GM12878 (cell line): ENCODE measurements around the gene TRPM3. TPM values are rescaled to one million over a fixed set of nuclear protein-coding genes. Genes with fewer than 3 reads are reported as not detected.

ENCODE experiments used
- ATAC-seq: fragments of 200-7000 bp; cut with Tn5 transposase; 3 replicates; pipeline ENCODE4 v1.9.1; 2020; ENCODE audit warnings: mild to moderate bottlenecking, moderate library complexity
- BruUV-seq: library from RNA; stranded (reverse); fragments of 400-500 nt; replicated peaks from 2 replicates; lab custom pipeline; 2021; lab: Mats Ljungman, UMichigan
- CTCF ChIA-PET: fragments of 300-600 bp; sonication (Branson Sonifier 250); formaldehyde crosslinking; extraction: SDS; loops from one replicate; lab custom pipeline; 2021; ENCODE audit warnings: inconsistent platforms; lab: Yijun Ruan, JAX
- POLR2A ChIA-PET: fragments of 350-600 bp; formaldehyde crosslinking; extraction: SDS; loops from one replicate; lab custom pipeline; 2021; ENCODE audit warnings: inconsistent platforms; lab: Charles Lee
- RAD21 ChIA-PET: fragments of 300-600 bp; sonication (Branson Sonifier 250); formaldehyde crosslinking; loops from one replicate; lab custom pipeline; 2023; ENCODE audit warnings: antibody characterized with exemption; ENCODE audit not compliant: unreplicated experiment; lab: Charles Lee
- SMC1A ChIA-PET: fragments of 300-600 bp; sonication (Branson Sonifier 250); formaldehyde crosslinking; loops from one replicate; lab custom pipeline; 2023; ENCODE audit not compliant: unreplicated experiment, uncharacterized antibody; lab: Charles Lee
- DNase-seq: peaks from one replicate; pipeline ENCODE4 v3.0.0-alpha.2; 2011; ENCODE audit warnings: low read depth, low spot score
- FAIRE-seq: peaks from 3 replicates; lab custom pipeline; 2011; peaks lifted over from hg19 to GRCh38; lab: Jason Lieb, UNC
- H2AFZ ChIP-seq: 2 replicates; pipeline ENCODE4 v1.6.0; 2011; ENCODE audit warnings: low read depth, low read length, control low read depth; ENCODE audit not compliant: control insufficient read depth
- H3K27ac ChIP-seq: 2 replicates; pipeline ENCODE4 v1.5.1; 2011; ENCODE audit warnings: control low read depth; ENCODE audit not compliant: control insufficient read depth, insufficient read depth
- H3K27me3 ChIP-seq, 2 experiments: replicated peaks in 1 of 2; 2 replicates each; pipeline versions ENCODE4 v1.6.0 to v1.6.1; 2011; ENCODE audit warnings: low read length in 1 of 2; ENCODE audit not compliant: control insufficient read depth in 2 of 2, insufficient read depth in 2 of 2
- H3K36me3 ChIP-seq, 2 experiments: 2 replicates each; pipeline ENCODE4 v1.5.1; 2011; ENCODE audit warnings: low read length in 1 of 2; ENCODE audit not compliant: control insufficient read depth in 2 of 2, insufficient read depth in 2 of 2
- H3K4me1 ChIP-seq: 2 replicates; pipeline ENCODE4 v1.6.1; 2011; ENCODE audit warnings: mild to moderate bottlenecking, low read length, moderate library complexity, mixed read lengths; ENCODE audit not compliant: control insufficient read depth, insufficient read depth
- H3K4me2 ChIP-seq: 2 replicates; pipeline ENCODE4 v1.6.0; 2011; ENCODE audit warnings: control low read depth; ENCODE audit not compliant: control insufficient read depth, insufficient read depth
- H3K4me3 ChIP-seq: fragments of 200-600 bp; sonication (generic); 2 replicates; pipeline ENCODE4 v1.5.1; 2016
- H3K79me2 ChIP-seq: 2 replicates; pipeline ENCODE4 v1.6.0; 2011; ENCODE audit warnings: low read length; ENCODE audit not compliant: control insufficient read depth, insufficient read depth
- H3K9ac ChIP-seq: 2 replicates; pipeline ENCODE4 v1.8.0; 2011; ENCODE audit warnings: low read length, control low read depth, mixed read lengths; ENCODE audit not compliant: control insufficient read depth, insufficient read depth
- H3K9me3 ChIP-seq: replicated peaks from 3 replicates; pipeline ENCODE4 v1.5.1; 2011; ENCODE audit warnings: mild to moderate bottlenecking, low read length; ENCODE audit not compliant: control insufficient read depth, insufficient read depth
- H4K20me1 ChIP-seq: 2 replicates; pipeline ENCODE4 v1.6.0; 2011; ENCODE audit not compliant: control insufficient read depth, insufficient read depth
- CUX1 ChIP-seq: IDR thresholded peaks from 2 replicates; pipeline ENCODE4 v1.6.1; 2012; ENCODE audit warnings: improper control_type of control experiment, low read depth, low read length; ENCODE audit not compliant: insufficient replicate concordance
- EZH2 ChIP-seq: IDR thresholded peaks from 2 replicates; pipeline ENCODE4 v1.6.1; 2012; ENCODE audit warnings: low read depth, mild to moderate bottlenecking, control low read depth, inconsistent platforms, low read length, borderline replicate concordance; ENCODE audit not compliant: control insufficient read depth
- KLF5 ChIP-seq: fragments of 450-650 bp; IDR thresholded peaks from 2 replicates; pipeline ENCODE4 v1.6.1; 2014; ENCODE audit warnings: mild to moderate bottlenecking; ENCODE audit not compliant: partially characterized antibody
- MEF2B ChIP-seq: fragments of 450-650 bp; IDR thresholded peaks from 2 replicates; pipeline ENCODE4 v1.6.1; 2018; ENCODE audit warnings: mild to moderate bottlenecking, moderate library complexity; ENCODE audit not compliant: partially characterized antibody, poor library complexity, severe bottlenecking
- MTA3 ChIP-seq: IDR thresholded peaks from 2 replicates; pipeline ENCODE4 v1.6.1; 2012; ENCODE audit warnings: low read length, inconsistent platforms, borderline replicate concordance
- NR2C1 ChIP-seq: fragments of 450-650 bp; IDR thresholded peaks from 2 replicates; pipeline ENCODE4 v1.6.1; 2017; ENCODE audit warnings: antibody characterized with exemption, mild to moderate bottlenecking, moderate library complexity
- SIN3A ChIP-seq: IDR thresholded peaks from 2 replicates; pipeline ENCODE4 v1.6.1; 2012; ENCODE audit warnings: low read depth, low read length, improper control_type of control experiment
- SP1 ChIP-seq: IDR thresholded peaks from one replicate; pipeline ENCODE4 v1.6.1; 2011; ENCODE audit warnings: low read depth, low read length
- SUZ12 ChIP-seq: fragments of 200-600 bp; sonication (generic); IDR thresholded peaks from one replicate; pipeline ENCODE4 v1.6.1; 2018; ENCODE audit warnings: antibody characterized with exemption, mild to moderate bottlenecking; ENCODE audit not compliant: unreplicated experiment
- WGBS: methylation state at CpG from one replicate; pipeline ENCODE4 v1.1.6; 2016; ENCODE audit warnings: low lambda C conversion rate; ENCODE audit not compliant: insufficient replicate concordance, insufficient coverage; ENCODE audit errors: missing lambda C conversion rate; 5-methylcytosine and 5-hydroxymethylcytosine counted together
- in situ Hi-C: fragments of 300-500 bp; cut with MboI; formaldehyde crosslinking; loops from 9 replicates; pipeline ENCODE4 v1.14.3; 2018; ENCODE audit warnings: mixed read lengths
- intact Hi-C: fragments of 100-400 bp; cut with micrococcal nuclease; formaldehyde crosslinking; loops from one replicate; pipeline ENCODE4 v1.14.2; 2022; ENCODE audit not compliant: unreplicated experiment
- polyA plus RNA-seq, 11 experiments: library from polyadenylated mRNA; depleted of rRNA in 4 of 11; unstranded in 6 of 11; stranded (reverse) in 5 of 11; fragments of >200 nt; fragmentation: Nextera tagmentation in 4 of 11; fragmentation: Illumina TruSeq in 1 of 11; extraction: Ambion mirVana in 4 of 11; extraction: Trizol in 1 of 11; gene quantifications; 1 replicate in 1 of 11; 2 replicates in 10 of 11; pipeline versions ENCODE4 v1.2.1 to v1.2.3, GENCODE V29; 2011 to 2016; ENCODE audit warnings: inconsistent platforms in 2 of 11, missing spikeins in 2 of 11, low read depth in 1 of 11
- total RNA-seq, 4 experiments: library from RNA; depleted of rRNA in 3 of 4; stranded (reverse); fragments of >200 nt in 3 of 4; fragmentation: Illumina TruSeq in 1 of 4; extraction: Trizol in 1 of 4; gene quantifications; 2 replicates each; pipeline versions ENCODE4 v1.2.1 to v1.2.3, GENCODE V29; 2013 to 2021

TRPM3 gene
- total and polyA plus RNA-seq, 10 of the 15 experiments (the other 5 are each of a cell fraction or from before 2014, with no cell fraction given) = not detected

- ChIA-PET RAD21 (no interaction called here), SMC1A (no interaction called here), CTCF (interaction anchor here (0.5 kb wide), 1 partner anchor 1303 kb away, joined by 4 read pairs; no protein-coding TSS in a partner anchor), POLR2A (no interaction called here)
- no peak for DNase-seq
- Histone ChIP-seq H2AFZ (no peak overlapping the region), H3K79me2 (no peaks in the 10 kb centered on the region), H3K27me3 (peaks cover 0 to 2% of the 10 kb centered on the region in 2 experiments; a peak in 1 of 4 replicates), H3K27ac (no peak overlapping the region), H4K20me1 (no peaks in the 10 kb centered on the region), H3K9ac (no peak overlapping the region), H3K4me2 (no peak overlapping the region), H3K4me1 (no peaks in the 10 kb centered on the region), H3K4me3 (no peak overlapping the region), H3K36me3 (no peaks in the 10 kb centered on the region), H3K9me3 (no peaks in the 10 kb centered on the region)
- no TSS peak for BruUV-seq
- intact Hi-C loops = loop anchor here (10.0 kb wide), 1 partner anchor 178 kb away; no protein-coding TSS in a partner anchor
- TF ChIP-seq SIN3A (no peak), SP1 (no peak), SUZ12 (no peak)
- no peak for FAIRE-seq
- in situ Hi-C loops = no loop called here
- WGBS = 43% methylated on average over 7 of the region's 7 CpGs
- ATAC-seq = no peak
These were observed 298.1 kb downstream of the TRPM3 start for GRCh38 chr9:70823284-70823683.

GRCh38 chr9:70817311-70817710 is 304.1 kb downstream of the TRPM3 start:
- in situ Hi-C loops (no loop called here), intact Hi-C loops (no loop called here)
- ChIA-PET POLR2A (no interaction called here), CTCF (no interaction called here), RAD21 (no interaction called here), SMC1A (interaction anchor here (1.5 kb wide), 1 partner anchor 9 kb away, joined by 6 read pairs; no protein-coding TSS in a partner anchor)
- DNase-seq = no peak
- ATAC-seq = no peak
- H4K20me1 ChIP-seq = no peaks in the 10 kb centered on the region
- peaks cover 0 to 2% of the 10 kb centered on the region in 2 experiments; a peak in 1 of 4 replicates for H3K27me3 ChIP-seq
- no peak overlapping the region for H3K4me3 ChIP-seq
- H3K9me3 ChIP-seq = no peaks in the 10 kb centered on the region
- 18% methylated on average over 3 of the region's 3 CpGs for WGBS
- FAIRE-seq = no peak
- no peak overlapping the region for H3K4me2 ChIP-seq
- BruUV-seq = no TSS peak
- H2AFZ ChIP-seq = no peak overlapping the region
- no peaks in the 10 kb centered on the region for H3K36me3 ChIP-seq
- no peak overlapping the region for H3K27ac ChIP-seq
- H3K79me2 ChIP-seq = no peaks in the 10 kb centered on the region
- no peak overlapping the region for H3K9ac ChIP-seq
- H3K4me1 ChIP-seq = no peaks in the 10 kb centered on the region
- TF ChIP-seq MTA3 (no peak), NR2C1 (no peak), CUX1 (no peak), KLF5 (no peak), MEF2B (no peak), EZH2 (no peak)
